Mesendoderm (in vitro differentiated cells): ENCODE data around the gene NR1D2.

Experiments
- DNase-seq: peaks from one replicate; pipeline ENCODE4 v3.0.0; 2013
- H2AK5ac ChIP-seq: 2 replicates; pipeline ENCODE4 v1.6.1; 2013; ENCODE audit warnings: low read length, inconsistent platforms
- H2BK120ac ChIP-seq: 2 replicates; pipeline ENCODE4 v1.6.1; 2013; ENCODE audit warnings: low read depth, mild to moderate bottlenecking, low read length, moderate library complexity, mixed read lengths
- H2BK15ac ChIP-seq: replicated peaks from 2 replicates; pipeline ENCODE4 v1.6.1; 2013; ENCODE audit warnings: low read depth, mild to moderate bottlenecking, moderate library complexity
- H2BK5ac ChIP-seq: 2 replicates; pipeline ENCODE4 v1.6.1; 2013; ENCODE audit warnings: low read length, inconsistent platforms
- H3K18ac ChIP-seq: 2 replicates; pipeline ENCODE4 v1.6.1; 2013; ENCODE audit warnings: mild to moderate bottlenecking, low read length, mixed read lengths
- H3K23ac ChIP-seq: one replicate; pipeline ENCODE4 v1.6.1; 2013; ENCODE audit warnings: low read length
- H3K27ac ChIP-seq: 2 replicates; pipeline ENCODE4 v1.5.1; 2013; ENCODE audit warnings: low read depth, mild to moderate bottlenecking, inconsistent platforms, low read length, moderate library complexity
- H3K27me3 ChIP-seq: 2 replicates; pipeline ENCODE4 v1.6.1; 2013; ENCODE audit warnings: low read length, control low read depth, mild to moderate bottlenecking, inconsistent platforms; ENCODE audit not compliant: insufficient read depth, poor library complexity
- H3K36me3 ChIP-seq: 2 replicates; pipeline ENCODE4 v1.6.1; 2013; ENCODE audit warnings: low read length, inconsistent platforms; ENCODE audit not compliant: control insufficient read depth, insufficient read depth
- H3K4ac ChIP-seq: one replicate; pipeline ENCODE4 v1.6.1; 2013; ENCODE audit warnings: low read depth, mild to moderate bottlenecking, low read length, moderate library complexity
- H3K4me1 ChIP-seq: 2 replicates; pipeline ENCODE4 v1.6.1; 2013; ENCODE audit warnings: low read depth, low read length, inconsistent platforms; ENCODE audit not compliant: control insufficient read depth
- H3K4me2 ChIP-seq: 2 replicates; pipeline ENCODE4 v1.6.1; 2013; ENCODE audit warnings: low read length
- H3K4me3 ChIP-seq: 2 replicates; pipeline ENCODE4 v1.5.1; 2013; ENCODE audit warnings: mild to moderate bottlenecking, low read length
- H3K56ac ChIP-seq: one replicate; pipeline ENCODE4 v1.6.1; 2013; ENCODE audit warnings: low read length
- H3K79me1 ChIP-seq: 2 replicates; pipeline ENCODE4 v1.6.1; 2013; ENCODE audit warnings: low read length, inconsistent platforms
- H3K79me2 ChIP-seq: 2 replicates; pipeline ENCODE4 v1.6.1; 2013; ENCODE audit warnings: mild to moderate bottlenecking, low read length; ENCODE audit not compliant: control insufficient read depth, insufficient read depth
- H3K9ac ChIP-seq: 2 replicates; pipeline ENCODE4 v1.6.1; 2013; ENCODE audit warnings: low read length, inconsistent platforms
- H4K5ac ChIP-seq: one replicate; pipeline ENCODE4 v1.6.1; 2013; ENCODE audit warnings: low read length
- H4K8ac ChIP-seq: one replicate; pipeline ENCODE4 v1.6.1; 2013; ENCODE audit warnings: low read depth, mild to moderate bottlenecking, control low read depth, low read length, moderate library complexity
- WGBS: extraction: QIAGEN DNeasy Blood & Tissue Kit; methylation state at CpG from one replicate; pipeline ENCODE4 v1.1.7; 2013; ENCODE audit warnings: low lambda C conversion rate, missing lambda C conversion rate; ENCODE audit not compliant: insufficient coverage; ENCODE audit errors: extremely low coverage; 5-methylcytosine and 5-hydroxymethylcytosine counted together

NR1D2 gene

DNA sequence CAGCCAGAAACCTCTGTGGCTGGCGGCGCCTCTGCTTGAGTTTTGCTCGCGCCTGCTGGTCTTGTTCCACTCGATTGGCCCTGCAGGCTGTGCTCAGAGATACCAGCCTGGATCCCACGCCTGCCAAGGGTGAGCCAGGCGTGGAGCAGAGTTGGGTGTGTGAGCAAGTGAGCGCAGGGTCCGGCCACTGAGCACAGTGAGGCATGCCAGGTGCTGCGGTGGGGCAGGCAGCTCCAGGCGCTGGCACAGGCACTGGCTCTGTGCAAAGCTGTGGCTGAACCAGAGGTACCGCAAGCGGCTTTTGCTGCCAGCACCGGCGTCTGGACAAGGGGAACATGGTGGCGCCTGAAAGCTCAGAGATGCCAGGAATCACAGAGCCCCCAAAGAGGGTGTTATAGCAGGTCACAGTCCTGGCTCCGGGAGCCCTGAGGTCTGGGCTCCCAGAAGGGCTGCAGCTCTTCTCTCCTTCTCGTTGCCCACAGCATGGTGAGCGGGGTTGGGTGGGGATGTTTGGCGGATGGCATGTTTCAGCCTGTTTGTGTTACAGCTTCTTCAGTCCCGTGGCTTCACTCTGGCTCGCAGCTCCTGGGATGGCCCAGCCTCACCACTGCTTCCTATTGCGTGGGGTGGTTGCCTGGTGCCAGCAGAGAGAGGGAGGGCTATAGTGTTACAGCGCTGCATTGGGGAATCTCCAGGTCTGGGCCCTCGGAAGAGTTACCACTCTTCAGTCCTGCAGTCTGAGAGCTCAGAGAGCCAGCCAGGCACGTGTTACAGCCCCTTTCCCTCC lies 73.9 kb downstream of the NR1D2 start:
- Histone ChIP-seq H4K8ac (no peak overlapping the region), H3K4me3 (no peak overlapping the region), H3K4me2 (no peak overlapping the region), H3K27me3 (no peaks in the 10 kb centered on the region), H3K4ac (no peak overlapping the region), H3K9ac (no peak overlapping the region), H2AK5ac (no peak overlapping the region), H3K18ac (no peak overlapping the region), H3K36me3 (no peaks in the 10 kb centered on the region), H3K4me1 (no peaks in the 10 kb centered on the region), H2BK5ac (no peak overlapping the region), H3K56ac (no peak overlapping the region), H3K27ac (no peak overlapping the region), H4K5ac (no peak overlapping the region), H3K79me1 (no peaks in the 10 kb centered on the region), H3K79me2 (no peaks in the 10 kb centered on the region), H2BK15ac (no peak overlapping the region), H2BK120ac (no peak overlapping the region), H3K23ac (no peak overlapping the region)
- WGBS, result no CpG with 5 or more reads among the region's 26 CpGs
- DNase-seq, result no peak

DNA sequence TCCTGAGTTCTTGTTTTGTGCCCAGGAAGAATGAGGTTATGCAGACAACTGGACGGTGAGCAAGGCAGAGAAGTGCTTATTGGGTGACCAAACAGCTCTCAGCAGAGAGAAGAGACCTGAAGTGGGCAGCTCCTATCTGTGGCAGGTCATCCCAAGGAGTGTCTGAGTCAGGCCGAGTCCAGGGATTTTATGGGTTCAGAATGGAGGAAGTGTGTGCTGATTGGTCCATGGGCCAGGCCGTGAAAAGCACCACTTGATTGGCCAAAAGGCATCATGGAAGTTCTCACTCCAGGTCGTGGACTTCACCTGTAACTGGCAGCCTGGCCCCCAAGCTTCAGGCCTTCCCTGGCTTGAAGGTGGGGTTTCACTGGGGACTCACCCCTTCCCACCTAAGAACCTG lies 74.5 kb downstream of the NR1D2 start:
- H3K4me1 ChIP-seq, result no peaks in the 10 kb centered on the region
- no CpG with 5 or more reads among the region's 4 CpGs for WGBS
- DNase-seq, result no peak
- no peak overlapping the region for H3K27ac ChIP-seq
- no peak overlapping the region for H4K5ac ChIP-seq
- no peak overlapping the region for H3K4ac ChIP-seq
- H2BK5ac ChIP-seq, result no peak overlapping the region
- no peak overlapping the region for H3K18ac ChIP-seq
- no peak overlapping the region for H3K23ac ChIP-seq
- H3K9ac ChIP-seq, result no peak overlapping the region
- no peak overlapping the region for H4K8ac ChIP-seq
- no peak overlapping the region for H2AK5ac ChIP-seq
- no peaks in the 10 kb centered on the region for H3K27me3 ChIP-seq
- no peaks in the 10 kb centered on the region for H3K79me1 ChIP-seq
- no peak overlapping the region for H3K4me2 ChIP-seq
- no peaks in the 10 kb centered on the region for H3K79me2 ChIP-seq
- H3K56ac ChIP-seq, result no peak overlapping the region
- H2BK120ac ChIP-seq, result no peak overlapping the region
- H3K4me3 ChIP-seq, result no peak overlapping the region
- no peaks in the 10 kb centered on the region for H3K36me3 ChIP-seq
- no peak overlapping the region for H2BK15ac ChIP-seq

DNA sequence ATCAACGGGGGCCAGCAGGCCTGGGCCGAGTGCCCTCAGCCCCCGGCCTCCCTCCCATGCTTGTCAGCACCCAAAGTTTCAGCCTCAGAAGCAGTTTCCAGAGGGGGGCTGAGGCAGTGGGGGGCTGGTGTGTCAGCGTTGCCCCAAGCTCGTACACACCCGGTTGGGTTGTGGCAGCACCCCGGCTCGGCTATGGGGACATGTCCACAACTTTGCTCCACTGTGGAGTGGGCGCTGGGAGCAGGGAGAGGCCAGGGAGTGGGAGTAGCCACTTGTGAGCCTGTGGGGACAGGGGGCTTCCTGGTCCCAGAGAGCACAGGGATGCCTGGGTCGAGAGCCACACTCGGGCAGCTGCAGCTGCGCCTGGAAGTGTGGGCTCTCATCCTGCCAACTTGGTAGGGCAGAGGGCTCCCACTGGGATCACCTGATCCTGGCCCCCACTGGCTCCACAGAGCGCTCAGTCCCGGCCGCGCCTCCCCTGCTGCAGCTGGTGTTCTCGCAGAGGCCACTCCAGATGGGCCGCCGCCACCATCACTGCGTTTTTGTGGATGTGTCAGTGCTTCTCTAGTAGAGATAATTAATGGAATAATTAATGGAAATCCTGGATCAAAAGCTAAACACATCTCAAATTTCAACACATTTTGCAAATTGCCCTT lies 75.1 kb downstream of the NR1D2 start:
- no peaks in the 10 kb centered on the region for H3K79me1 ChIP-seq
- H3K23ac ChIP-seq, result no peak overlapping the region
- no peak overlapping the region for H2BK15ac ChIP-seq
- no CpG with 5 or more reads among the region's 20 CpGs for WGBS
- H2BK120ac ChIP-seq, result no peak overlapping the region
- no peaks in the 10 kb centered on the region for H3K36me3 ChIP-seq
- H3K4me1 ChIP-seq, result no peaks in the 10 kb centered on the region
- no peaks in the 10 kb centered on the region for H3K27me3 ChIP-seq
- no peak overlapping the region for H4K8ac ChIP-seq
- H3K79me2 ChIP-seq, result no peaks in the 10 kb centered on the region
- H3K56ac ChIP-seq, result no peak overlapping the region
- H2AK5ac ChIP-seq, result no peak overlapping the region
- no peak overlapping the region for H3K18ac ChIP-seq
- H4K5ac ChIP-seq, result no peak overlapping the region
- no peak overlapping the region for H3K4me2 ChIP-seq
- H2BK5ac ChIP-seq, result no peak overlapping the region
- H3K4me3 ChIP-seq, result no peak overlapping the region
- no peak overlapping the region for H3K9ac ChIP-seq
- no peak overlapping the region for H3K4ac ChIP-seq
- H3K27ac ChIP-seq, result no peak overlapping the region
- DNase-seq, result no peak

DNA sequence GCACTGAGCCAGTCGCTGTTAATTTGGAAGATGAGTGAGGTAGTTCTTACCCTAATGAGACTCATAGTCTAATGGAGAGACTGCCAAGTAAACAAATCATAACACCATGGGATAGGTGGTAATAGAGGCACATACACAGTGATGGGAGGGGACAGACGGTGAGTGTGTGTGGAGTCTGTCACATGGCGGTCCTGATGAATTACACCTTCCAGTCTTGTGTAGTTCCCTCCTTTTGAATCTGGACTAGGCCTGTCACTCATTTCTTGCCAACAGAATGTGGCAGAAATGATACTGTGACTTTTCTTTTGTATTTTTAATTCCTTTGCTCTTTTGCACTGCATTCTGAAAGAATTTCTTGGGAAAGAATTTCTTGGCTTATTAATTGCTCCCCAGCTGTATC lies 78.1 kb downstream of the NR1D2 start:
- H3K79me2 ChIP-seq, result no peaks in the 10 kb centered on the region
- WGBS, result no CpG with 5 or more reads among the region's 3 CpGs

DNA sequence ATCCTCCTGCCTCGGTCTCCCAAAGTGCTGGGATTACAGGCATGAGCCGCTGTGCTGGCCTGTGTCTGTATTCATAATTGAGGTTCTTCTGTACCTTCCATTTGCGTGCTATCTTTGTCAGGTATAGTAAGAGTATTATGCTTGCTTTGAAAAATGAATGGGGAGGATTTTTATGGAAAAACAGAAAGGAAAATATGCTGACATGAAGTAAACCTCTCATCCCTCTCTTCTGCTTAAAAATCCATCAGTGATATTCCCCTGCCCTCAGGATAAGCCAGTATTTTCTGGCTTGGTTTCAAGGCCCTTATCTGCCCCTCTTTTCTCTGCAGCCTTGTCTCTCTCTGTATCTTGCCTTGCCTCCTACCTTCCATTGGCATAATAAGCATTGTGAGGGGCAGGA lies 80.7 kb downstream of the NR1D2 start:
- H3K18ac ChIP-seq, result no peak overlapping the region
- H2BK120ac ChIP-seq, result no peak overlapping the region
- H3K4ac ChIP-seq, result no peak overlapping the region
- no peak overlapping the region for H3K27ac ChIP-seq
- H3K9ac ChIP-seq, result no peak overlapping the region
- H3K4me3 ChIP-seq, result no peak overlapping the region
- H3K23ac ChIP-seq, result no peak overlapping the region
- WGBS, result no CpG with 5 or more reads among the region's 3 CpGs
- DNase-seq, result no peak
- no peak overlapping the region for H3K56ac ChIP-seq
- H2BK15ac ChIP-seq, result no peak overlapping the region
- H3K4me1 ChIP-seq, result no peaks in the 10 kb centered on the region
- no peak overlapping the region for H2AK5ac ChIP-seq
- no peaks in the 10 kb centered on the region for H3K27me3 ChIP-seq
- no peak overlapping the region for H3K4me2 ChIP-seq
- no peaks in the 10 kb centered on the region for H3K79me2 ChIP-seq
- H2BK5ac ChIP-seq, result no peak overlapping the region
- no peak overlapping the region for H4K5ac ChIP-seq
- no peaks in the 10 kb centered on the region for H3K36me3 ChIP-seq
- H4K8ac ChIP-seq, result no peak overlapping the region
- no peaks in the 10 kb centered on the region for H3K79me1 ChIP-seq

More for the DNA sequence above, 78.1 kb downstream of the NR1D2 start:
- H3K27me3 ChIP-seq, result no peaks in the 10 kb centered on the region
- no peak overlapping the region for H3K23ac ChIP-seq
- H3K4me3 ChIP-seq, result no peak overlapping the region
- no peak overlapping the region for H3K18ac ChIP-seq
- no peaks in the 10 kb centered on the region for H3K36me3 ChIP-seq
- no peak overlapping the region for H3K27ac ChIP-seq
- H4K5ac ChIP-seq, result no peak overlapping the region
- H3K4ac ChIP-seq, result no peak overlapping the region
- H4K8ac ChIP-seq, result no peak overlapping the region
- no peak for DNase-seq
- H2BK120ac ChIP-seq, result no peak overlapping the region
- H3K79me1 ChIP-seq, result no peaks in the 10 kb centered on the region
- H2BK15ac ChIP-seq, result no peak overlapping the region
- no peak overlapping the region for H2BK5ac ChIP-seq
- no peak overlapping the region for H3K56ac ChIP-seq
- no peak overlapping the region for H3K4me2 ChIP-seq
- H3K4me1 ChIP-seq, result no peaks in the 10 kb centered on the region
- no peak overlapping the region for H3K9ac ChIP-seq
- H2AK5ac ChIP-seq, result no peak overlapping the region
